GM18951 (cell line): ENCODE results near the gene TANGO2.

Source experiments
- POLR2A ChIP-seq: IDR thresholded peaks from 4 replicates; pipeline ENCODE4 v1.6.1; 2011; ENCODE audit warnings: mild to moderate bottlenecking; ENCODE audit not compliant: insufficient read length, insufficient read depth; ENCODE audit errors: extremely low read depth
- in situ Hi-C: fragments of 300-500 bp; cut with MboI; formaldehyde crosslinking; loops from one replicate; pipeline ENCODE4 v1.12.0; 2022; ENCODE audit warnings: low sequenced_read_pairs, mixed read lengths, inconsistent platforms; ENCODE audit not compliant: unreplicated experiment

The TANGO2 gene

DNA sequence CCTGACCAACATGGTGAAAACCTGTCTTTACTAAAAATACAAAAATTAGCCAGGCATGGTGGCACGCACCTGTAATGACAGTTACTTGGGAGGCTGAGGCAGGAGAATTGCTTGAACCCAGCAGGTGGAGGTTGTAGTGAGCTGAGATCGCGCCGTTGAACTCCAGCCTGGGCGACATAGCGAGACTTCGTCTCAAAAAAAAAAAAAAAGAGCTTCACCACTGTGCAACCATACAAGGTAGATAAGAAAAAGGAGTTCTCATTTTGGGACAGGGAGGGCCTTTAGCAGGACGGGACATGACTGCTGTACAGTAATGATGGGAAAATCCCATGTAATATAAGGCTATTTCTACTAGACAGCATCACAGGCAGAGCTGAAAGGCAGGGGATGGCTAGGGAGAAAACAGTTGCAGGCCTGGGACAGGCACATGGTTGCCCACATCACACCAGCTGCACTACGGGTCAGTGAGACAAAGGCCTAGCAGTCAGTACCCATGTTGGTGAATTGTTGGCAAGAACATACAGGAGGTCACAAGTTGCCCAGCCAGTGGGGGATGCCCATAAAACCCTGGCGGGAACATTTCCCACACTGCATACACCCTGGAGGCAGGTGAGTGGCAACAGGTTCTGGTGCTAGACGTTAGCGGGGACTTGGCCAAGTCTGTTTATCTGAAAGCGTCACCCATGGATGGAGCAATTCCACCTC lies 5.4 kb downstream of the TANGO2 start:
- TF ChIP-seq POLR2A = no peak
- in situ Hi-C loops = no loop called here

GRCh38 chr22:20026996-20027601 lies 6.2 kb downstream of the TANGO2 start:
- TF ChIP-seq POLR2A = no peak
- in situ Hi-C loops = no loop called here

DNA sequence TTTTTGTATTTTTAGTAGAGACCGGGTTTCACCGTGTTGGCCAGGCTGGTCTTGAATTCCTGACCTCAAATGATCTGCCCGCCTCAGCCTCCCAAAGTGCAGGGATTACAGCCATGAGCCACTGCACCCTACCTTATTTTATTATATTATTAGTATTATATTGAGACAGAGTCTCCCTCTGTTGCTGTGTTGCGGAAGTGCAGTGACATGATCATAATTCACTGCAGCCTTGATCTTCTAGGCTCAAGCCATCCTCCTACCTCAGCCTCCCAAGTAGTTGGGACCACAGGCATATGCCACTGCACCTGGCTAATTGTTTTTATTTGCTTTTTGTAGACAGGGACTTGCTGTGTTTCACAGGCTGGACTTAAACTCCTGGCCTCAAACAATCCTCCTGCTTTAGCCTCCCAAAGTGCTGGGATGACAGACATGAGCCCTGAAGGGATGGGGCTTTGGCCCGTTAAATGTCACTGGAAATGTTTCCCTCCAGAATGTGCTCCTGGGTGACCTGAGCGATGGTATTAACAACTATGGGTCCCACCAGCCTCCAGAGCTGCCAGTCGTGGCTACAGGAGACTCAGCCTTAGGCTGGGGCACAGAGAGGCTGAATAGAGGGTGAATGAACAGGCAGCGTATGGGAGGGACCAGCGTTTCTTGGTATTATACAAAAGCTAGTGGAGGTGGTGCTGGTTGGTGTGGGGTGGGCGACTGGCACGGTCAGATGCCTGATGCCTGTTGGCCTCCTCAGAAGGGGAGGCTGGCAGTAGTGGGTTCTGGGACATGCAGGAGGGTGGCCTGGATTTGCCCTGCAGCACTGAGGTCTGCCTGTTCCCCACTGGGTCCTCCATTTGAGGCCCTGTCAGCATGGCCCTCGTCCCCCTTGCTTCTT lies 7.3 kb downstream of the TANGO2 start:
- in situ Hi-C loops = no loop called here
- TF ChIP-seq POLR2A = no peak

GRCh38 chr22:20028855-20029549 lies 8.1 kb downstream of the TANGO2 start:
- in situ Hi-C loops = no loop called here
- no peak for TF ChIP-seq POLR2A

DNA sequence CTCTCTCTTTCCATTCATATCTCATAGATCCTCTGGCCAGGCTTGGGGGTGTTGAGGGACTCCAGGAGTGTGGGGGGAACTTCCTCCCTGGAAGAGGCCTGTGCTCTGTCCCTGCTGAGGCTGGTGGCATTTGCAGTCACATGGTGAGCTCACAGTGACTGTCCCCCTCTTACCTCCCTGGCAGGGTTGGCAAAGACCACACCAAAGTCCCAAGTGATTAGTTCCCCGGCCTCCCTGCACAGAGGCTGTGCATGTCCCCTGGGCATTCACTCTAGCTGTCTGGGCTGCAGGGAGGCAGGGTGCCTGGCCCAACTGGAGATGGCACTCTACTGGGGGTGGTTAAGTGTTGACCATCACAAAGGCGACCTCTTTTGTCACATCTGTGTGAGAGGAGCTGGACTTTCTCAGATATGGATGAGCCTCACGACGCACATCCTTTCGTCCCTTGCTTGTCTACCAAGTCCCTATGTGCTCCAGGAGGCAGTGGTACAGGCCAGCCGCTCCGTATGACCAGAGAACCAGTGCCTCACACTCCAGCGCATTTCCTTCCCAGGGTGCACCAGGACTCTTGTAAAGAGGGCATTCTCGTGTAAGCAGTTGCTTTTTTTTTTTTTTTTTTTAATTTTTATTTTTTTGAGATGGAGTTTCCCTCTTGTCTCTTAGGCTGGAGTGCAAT lies 8.8 kb downstream of the TANGO2 start:
- in situ Hi-C loops = no loop called here
- TF ChIP-seq POLR2A = no peak

- in situ Hi-C loops = no loop called here
- no peak for TF ChIP-seq POLR2A
These were observed 11.0 kb downstream of the TANGO2 start for GRCh38 chr22:20031732-20032406.

GRCh38 chr22:20032407-20032991 lies 11.6 kb downstream of the TANGO2 start:
- no peak for TF ChIP-seq POLR2A
- in situ Hi-C loops = no loop called here

DNA sequence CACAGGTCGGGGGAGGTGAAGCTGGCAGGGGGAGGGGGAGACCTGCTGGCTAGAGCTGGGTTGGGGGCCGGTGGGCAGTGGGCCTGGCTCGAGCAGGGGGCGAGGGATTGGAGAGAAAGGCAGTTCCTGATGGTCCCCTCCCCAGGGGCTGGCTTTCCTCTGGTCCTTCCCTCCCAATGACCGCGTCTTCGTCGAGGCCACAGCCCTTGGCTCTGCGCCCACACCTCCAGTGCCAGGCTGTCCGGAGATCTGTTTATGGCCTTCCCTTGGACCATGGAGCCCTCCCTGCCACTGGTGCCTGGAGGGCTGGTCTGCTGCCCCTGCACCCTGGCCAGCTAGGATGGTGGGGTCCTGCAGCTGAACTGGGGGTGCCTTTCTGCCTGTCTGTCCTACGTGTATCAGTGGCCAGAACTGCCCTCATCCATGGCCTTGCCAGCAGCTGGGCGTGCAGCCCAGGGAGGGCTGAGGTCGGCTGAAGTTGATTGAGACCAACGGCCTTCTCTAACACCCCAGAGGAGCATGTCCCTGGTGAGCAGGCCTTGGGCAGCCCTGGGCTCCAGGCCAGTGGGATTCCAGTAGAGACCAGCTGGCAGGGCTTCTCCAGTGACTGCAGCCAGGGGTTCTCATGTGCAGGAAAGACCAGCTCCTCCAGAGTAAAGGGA lies 12.3 kb downstream of the TANGO2 start:
- no peak for TF ChIP-seq POLR2A
- in situ Hi-C loops = no loop called here

- TF ChIP-seq POLR2A = no peak
- in situ Hi-C loops = no loop called here
These were observed 13.2 kb downstream of the TANGO2 start for GRCh38 chr22:20034143-20034542.

DNA sequence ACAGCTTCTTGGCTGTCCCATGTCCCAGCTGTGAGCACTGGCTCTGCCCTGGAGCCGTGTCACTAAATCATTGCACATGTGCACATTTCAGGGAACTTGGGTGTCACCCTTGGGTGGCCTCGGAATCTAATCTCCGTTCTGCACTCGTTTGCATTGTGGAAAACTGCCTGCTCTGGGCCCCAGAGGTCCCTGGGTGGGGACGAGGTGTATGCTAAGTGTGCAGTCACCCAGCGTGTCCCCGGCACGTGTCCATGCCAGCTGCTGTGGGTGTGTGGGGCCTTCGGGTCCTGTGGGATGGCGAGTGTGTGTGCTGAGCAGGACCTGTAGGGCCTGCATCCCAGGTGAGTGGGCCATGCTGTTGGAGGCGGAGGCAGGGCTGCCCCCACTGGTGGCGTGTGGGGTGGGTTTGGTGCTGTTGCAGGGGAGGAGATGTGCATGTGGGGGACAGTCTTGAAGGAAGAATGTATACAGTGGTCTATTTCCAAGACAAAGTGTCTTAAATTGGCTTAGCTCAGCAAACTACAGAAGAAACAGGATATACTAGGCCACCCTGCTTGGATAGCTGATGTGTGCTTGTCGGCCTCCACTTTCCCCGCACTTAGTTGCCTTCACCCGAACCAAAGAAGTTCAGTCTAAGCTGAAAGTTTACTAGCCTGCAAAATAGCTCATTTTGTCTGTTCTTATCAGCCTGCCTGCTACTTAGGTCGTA lies 14.6 kb downstream of the TANGO2 start:
- in situ Hi-C loops = no loop called here
- TF ChIP-seq POLR2A = no peak

- no peak for TF ChIP-seq POLR2A
- in situ Hi-C loops = no loop called here
These were observed 15.2 kb downstream of the TANGO2 start for GRCh38 chr22:20036084-20036482.
